ENCODE measurements around the gene LRP2.

DNA sequence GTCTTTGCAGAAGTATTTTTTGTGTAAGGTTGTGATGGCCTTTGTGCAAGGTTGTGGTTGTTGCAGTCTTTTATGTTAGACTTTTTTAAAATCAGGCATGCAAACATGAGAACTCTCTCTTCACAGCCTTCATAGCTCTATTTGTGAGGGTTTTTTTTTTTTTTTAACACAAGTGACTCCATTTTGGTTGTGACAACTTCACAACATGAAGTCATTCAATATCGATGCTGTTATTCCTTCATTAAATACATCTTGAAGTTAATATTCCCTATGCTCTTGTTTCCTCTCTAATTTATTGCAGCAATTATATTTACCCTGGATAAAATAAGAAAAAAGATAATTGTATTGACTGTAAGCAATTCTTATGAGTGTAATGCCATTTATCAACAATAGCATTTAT is 257.5 kb downstream of the LRP2 start:
- TF ChIP-seq, protein P1, sequence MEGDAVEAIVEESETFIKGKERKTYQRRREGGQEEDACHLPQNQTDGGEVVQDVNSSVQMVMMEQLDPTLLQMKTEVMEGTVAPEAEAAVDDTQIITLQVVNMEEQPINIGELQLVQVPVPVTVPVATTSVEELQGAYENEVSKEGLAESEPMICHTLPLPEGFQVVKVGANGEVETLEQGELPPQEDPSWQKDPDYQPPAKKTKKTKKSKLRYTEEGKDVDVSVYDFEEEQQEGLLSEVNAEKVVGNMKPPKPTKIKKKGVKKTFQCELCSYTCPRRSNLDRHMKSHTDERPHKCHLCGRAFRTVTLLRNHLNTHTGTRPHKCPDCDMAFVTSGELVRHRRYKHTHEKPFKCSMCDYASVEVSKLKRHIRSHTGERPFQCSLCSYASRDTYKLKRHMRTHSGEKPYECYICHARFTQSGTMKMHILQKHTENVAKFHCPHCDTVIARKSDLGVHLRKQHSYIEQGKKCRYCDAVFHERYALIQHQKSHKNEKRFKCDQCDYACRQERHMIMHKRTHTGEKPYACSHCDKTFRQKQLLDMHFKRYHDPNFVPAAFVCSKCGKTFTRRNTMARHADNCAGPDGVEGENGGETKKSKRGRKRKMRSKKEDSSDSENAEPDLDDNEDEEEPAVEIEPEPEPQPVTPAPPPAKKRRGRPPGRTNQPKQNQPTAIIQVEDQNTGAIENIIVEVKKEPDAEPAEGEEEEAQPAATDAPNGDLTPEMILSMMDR (IDR thresholded peaks at IDR 0.05; ENCODE audit: control extremely low read depth in 1 of 3, insufficient read depth in 1 of 3, low read depth in 1 of 3, low read length in 3 of 3): no peak
- TF ChIP-seq RXRA (IDR thresholded peaks at IDR 0.05; ENCODE audit: insufficient read depth, low read depth, low read length): no peak
- TF ChIP-seq YY1 (IDR thresholded peaks at IDR 0.05; ENCODE audit: low read depth, low read length): no peak
- no peak for TF ChIP-seq BCL11A (IDR thresholded peaks at IDR 0.05; ENCODE audit: low read depth in 2 of 2, low read length in 2 of 2)
- no peak for TF ChIP-seq EZH2 (IDR thresholded peaks at IDR 0.05; ENCODE audit: low read depth, low read length, severe bottlenecking)
- TF ChIP-seq HDAC6 (IDR thresholded peaks at IDR 0.05; ENCODE audit: low read depth, low read length): no peak
- no peak for TF ChIP-seq POLR2AphosphoS5 (IDR thresholded peaks at IDR 0.05; ENCODE audit: low read depth, low read length)
- no peak for TF ChIP-seq MAFK (IDR thresholded peaks at IDR 0.05; ENCODE audit: low read depth, low read length)

Data from H1 (cell line).